CD4-positive, alpha-beta T cell treated with Interleukin-6 at 100 ng/mL for 8 hours (primary cell): ENCODE results near the gene DLX1.
"Not testable (repeated sequence)": the region's sequence is repeated elsewhere in the genome, so short reads cannot be mapped to it uniquely, and the experiment has no call there.

ENCODE experiments used
- DNase-seq: peaks from one replicate; pipeline ENCODE4 v3.0.0-alpha.2; 2020; ENCODE audit warnings: mixed read lengths, low spot score

Gene DLX1

DNA sequence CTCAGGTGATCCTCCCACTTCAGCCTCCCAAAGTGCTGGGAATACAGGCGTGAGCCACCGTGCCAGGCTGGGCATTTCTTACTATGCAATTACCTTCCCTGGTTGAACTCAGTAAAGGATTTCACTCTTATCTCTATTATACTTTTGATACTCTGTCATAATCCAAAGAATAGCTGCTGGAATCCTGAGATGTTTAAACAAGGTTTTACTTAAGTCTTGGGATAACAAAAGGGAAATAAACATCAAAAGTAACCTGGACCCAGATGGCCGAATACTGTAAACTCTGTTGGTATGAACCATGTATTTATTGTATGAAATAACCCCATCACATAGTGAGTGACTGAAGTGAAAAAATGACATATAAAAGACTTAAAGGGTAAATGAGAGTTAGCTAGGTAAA lies 29.3 kb downstream of the DLX1 start:
- DNase-seq, result no peak

DNA sequence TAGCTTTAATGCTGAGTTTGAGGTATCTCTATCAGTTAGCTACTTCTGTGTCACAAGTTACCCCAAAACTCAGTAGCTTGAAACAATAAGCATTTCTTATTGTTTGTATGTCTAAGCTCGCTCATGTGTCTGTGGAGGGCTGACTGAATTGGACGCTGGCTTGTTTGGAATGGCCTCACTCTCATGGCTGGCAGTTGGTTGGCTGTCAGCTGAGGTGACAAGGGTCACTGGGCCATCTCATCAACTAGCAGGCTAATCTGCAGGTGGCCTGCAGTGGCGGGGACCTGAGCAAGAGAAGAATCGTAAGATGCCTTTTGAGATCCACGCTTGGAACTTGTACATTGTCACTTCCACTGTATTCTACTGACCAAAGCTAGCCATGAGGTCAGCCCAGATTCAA lies 30.8 kb downstream of the DLX1 start:
- no peak for DNase-seq

DNA sequence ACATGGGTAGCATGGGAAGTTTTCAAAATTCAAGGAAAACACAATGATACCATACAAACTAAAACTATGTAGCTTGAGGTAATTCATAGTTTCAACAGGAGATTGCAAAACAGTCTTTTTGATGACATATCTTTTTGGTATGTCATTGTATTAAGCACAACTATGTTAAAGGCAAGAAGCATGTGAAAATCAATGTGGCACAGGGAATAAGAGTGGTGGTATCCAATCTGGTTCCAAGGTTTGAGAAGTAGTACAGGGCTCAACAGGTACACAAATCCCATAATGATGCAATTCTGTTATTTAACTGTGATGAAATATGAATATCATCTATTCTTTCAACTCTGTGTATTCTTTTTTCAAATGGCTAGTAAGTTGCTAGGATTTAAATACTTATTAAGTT lies 33.8 kb downstream of the DLX1 start:
- DNase-seq, result no peak

DNA sequence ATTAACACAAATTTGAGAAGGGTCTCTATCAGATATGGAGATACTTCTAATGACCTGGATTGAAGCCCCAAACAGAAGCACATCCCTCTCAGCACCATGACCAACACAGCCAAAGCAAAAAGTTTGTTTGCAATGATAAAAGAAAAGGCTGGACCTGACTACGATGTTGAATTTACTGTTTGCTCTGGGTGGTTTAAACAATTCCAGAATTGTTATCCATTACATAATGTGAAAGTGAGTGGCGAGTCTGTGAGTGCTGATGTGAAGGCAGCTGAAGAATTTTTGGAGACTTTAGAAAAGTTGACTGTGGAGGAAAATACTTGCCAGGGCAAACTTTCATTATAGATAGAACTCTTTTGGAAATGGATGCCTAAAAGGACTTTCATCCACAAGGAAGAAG lies 34.8 kb downstream of the DLX1 start:
- DNase-seq, result no peak

DNA sequence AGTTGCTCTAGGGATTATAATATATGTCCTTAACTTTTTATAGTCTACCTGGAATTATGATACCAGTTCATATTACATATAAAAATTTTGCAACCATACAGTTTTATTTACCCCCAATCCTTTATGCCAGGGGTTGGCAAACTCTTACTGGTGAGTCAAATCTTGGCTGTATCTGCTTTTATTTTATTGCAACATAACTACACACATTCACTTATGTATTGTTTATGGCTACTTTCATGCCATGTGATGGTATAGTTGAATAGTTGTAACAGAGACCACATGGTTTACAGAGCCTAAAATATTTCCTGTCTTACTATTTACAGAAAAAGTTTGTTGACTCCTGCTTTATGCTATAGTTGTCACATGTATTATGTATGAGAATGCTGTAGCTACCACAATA lies 43.2 kb downstream of the DLX1 start:
- DNase-seq, result no peak

DNA sequence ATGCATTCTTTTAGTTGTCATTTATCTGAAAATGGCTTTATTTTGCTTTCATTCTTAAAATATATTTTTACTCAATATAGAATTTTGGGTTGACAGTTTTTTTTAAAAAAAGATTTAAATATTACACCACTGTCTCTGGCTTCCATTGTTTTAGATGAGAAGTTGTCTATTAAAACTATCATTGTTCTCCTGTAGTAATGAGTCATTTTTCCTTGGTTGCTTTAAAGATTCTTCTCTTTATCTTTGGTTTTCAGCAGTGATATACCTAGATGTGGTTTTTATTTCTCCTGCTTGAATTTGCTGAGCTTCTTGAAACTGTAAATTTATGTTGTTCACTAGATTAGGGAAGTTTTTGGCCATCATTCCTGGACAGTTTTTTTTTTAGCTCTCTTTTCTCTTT lies 44.1 kb downstream of the DLX1 start:
- no peak for DNase-seq

DNA sequence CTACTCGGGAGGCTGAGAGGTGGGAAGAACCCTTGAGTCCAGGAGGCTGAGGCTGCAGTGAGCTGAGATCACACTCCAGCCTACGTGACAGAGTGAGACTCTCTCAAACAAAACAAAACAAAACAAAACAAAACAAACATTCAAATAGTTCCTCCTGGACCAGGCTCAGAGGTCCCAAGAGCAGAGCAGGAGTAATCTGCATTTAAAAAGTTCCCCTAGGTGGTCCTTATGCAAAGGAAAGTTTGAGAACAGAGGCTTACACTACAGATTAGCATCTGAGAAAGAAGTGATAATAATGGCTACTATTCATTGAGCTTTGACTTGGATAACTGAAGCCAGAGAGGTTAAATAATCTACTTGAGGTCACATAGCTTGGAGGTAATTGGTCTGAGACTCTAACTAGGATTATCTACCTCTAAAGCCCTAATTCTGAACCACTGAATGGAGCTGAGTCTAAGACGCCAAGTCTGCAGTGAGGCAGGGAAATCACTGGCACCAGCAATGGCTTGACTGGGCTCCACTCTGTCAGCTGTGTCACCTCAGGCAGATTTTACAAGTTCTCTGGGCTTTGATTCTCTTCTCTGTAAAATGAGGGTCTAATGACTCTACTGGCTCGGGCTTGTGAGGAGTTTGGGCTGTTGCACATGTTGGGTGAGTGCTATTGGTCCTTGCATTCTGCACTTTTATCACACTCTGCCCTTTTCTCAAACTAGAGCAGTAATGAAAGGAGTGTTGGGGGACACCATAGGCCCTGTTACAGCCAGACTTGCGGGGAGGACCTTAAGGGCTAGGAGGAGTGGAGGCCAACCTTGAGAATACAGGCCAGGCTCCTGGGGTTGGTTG lies 46.6 kb downstream of the DLX1 start:
- DNase-seq, result no peak

DNA sequence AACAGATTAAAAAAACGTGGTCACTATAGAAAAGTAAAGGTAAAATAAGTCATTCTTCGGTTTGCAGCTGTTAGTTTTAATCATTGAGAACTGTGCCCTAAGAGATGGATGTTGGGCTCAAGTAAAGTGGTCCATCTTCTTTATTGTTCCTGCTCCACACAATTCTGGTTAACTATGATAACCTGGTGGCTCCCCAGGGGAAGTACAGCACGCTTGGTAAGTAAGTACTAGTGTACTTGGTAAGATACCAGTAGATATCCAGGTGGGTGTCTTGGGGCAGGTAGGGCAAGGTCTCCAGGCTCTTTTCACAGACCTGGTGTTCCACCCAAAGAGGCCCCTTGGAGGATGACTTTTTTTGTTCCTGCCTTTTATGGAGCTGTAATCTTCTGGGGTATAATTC lies 49.0 kb downstream of the DLX1 start:
- no peak for DNase-seq

DNA sequence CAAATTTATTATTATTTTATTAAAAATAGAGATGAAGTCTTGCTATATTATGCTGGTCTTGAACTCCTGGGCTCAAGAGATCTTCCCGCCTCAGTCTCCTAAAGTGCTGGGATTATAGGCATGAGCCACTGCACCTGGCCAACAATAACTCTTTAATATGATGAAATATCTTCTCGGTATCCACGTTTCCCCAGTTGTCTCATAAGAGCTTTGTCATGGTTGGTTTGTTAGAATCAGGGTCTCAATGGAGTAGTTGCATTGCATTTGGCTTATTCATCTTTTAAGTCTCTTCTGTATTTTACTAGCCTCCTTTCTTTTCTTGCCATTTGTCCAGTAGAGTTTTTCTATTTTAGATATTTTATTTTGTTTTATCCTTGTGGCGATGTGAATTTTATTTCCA lies 50.1 kb downstream of the DLX1 start:
- DNase-seq, result no peak

DNA sequence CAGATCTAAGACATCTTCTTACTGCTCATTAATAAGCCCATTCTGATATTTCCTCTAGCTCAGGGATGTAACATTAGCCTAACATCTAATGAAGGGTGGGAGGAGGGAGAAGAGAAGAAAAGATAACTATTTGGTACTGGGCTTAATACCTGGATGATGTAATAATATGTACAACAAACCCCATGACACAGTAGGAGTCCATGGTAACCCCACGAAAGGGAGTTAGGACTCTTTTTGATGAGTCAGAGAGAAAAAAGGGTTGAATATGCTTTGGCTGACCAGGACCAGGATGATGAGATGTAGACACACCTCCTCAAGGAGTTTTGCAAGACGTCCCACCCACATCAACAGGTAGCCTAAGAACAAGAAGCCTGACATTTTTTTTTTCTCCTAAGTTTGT lies 51.8 kb downstream of the DLX1 start:
- no peak for DNase-seq

DNA sequence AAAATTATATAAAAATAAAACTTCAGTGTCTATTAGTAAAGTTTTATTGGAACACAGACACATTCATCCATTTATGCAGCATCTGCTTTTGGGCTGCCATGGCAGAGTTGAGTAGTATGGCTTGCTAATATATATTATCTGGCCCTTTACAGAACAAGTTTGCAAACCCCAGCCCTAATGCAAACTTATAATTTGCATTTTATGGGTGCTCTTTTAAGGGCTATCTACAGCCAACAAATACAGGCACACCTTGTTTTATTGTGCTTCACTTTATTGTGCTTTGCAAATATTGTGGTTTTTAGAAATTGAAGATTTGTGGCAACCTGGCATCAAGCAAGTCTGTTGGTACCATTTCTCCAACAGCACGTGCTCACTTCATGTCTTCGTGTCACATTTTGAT lies 52.6 kb downstream of the DLX1 start:
- no peak for DNase-seq

DNA sequence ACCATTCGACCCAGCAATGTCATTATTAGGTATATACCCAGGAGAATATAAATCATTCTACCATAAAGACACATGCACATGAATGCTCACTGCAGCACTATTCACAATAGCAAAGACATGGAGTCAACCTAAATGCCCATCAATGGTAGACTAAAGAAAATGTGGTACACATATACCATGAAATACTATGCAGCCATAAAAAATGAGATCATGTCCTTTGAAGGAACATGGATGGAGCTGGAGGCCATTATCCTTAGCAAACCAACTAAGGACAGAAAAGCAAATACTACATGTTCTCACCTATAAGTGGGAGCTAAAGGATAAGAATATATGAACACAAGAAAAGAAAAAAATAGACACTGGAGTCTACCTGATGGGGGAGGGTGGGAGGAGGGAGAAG lies 53.4 kb downstream of the DLX1 start:
- not testable (repeated sequence) for DNase-seq
